GM21526 (cell line): Measurements from ENCODE around the gene ZNF747.

Experiments
- ATAC-seq: cut with Tn5 transposase; IDR thresholded peaks from one replicate; pipeline ENCODE4 v1.9.1; 2021; ENCODE audit warnings: moderate library complexity; ENCODE audit not compliant: unreplicated experiment, low FRiP score

ZNF747 gene

DNA sequence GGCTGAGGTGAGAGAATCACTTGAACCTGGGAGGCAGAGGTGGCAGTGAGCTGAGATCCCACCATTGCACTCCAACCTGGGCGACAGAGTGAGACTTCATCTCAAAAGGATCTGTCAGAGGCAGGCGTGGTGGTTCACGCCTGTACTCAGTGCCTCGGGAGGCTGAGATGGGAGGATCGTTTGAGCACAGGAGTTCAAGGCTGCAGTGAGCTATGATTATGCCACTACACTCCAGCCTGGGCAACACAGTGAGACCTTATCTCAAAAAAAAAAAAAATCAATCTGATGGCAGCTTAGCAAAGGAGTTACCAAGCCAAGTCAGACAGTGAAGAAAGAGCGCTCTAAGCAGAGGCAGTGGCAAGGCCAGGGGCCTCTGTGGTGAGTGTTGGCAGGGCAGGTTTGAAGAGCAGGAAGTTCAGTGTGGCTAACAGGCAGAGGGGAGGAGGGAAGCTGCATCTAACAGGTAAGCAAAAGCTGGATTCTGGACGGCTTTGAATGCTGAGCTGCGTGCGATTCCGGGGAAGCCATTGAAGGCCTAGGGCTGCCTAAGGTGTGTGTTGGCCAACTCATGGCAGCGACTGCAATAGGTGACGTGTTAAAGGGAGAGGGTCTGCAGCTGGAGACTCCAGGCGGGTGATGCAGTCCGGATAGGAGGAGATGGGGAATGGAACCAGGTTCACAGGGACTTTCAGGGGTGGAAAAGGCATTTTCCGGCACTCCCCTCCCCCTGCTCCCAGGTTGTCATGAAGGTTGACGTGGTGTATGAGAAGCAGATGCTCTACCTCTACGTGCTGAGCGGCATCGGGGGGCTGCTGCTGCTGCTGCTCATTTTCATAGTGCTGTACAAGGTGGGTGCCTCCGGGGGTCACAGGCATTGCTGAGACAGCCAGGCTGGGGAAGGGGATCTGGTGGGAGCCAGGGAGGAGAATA, 15.3 kb downstream of the ZNF747 start:
- no peak for ATAC-seq

DNA sequence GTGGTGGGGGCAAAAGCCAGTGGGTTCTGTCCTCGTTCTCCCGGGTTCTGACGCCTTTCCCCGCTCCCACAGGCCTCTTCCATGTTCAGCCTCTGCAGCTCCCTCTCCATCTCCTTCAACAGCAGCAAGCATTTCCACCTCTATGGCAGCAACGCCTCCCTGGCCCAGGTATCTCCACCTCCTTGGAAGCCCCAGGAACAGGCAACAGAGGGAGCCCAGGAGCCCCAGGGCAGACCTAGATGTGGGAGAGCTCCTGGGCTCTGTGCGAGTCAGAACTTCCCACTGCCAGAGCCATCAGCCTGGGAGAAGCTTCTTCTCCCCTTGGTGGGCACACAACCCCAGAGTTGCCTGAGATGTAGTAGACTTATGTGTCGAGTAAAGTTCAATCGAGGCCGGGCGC, 16.1 kb downstream of the ZNF747 start:
- ATAC-seq, result no peak

DNA sequence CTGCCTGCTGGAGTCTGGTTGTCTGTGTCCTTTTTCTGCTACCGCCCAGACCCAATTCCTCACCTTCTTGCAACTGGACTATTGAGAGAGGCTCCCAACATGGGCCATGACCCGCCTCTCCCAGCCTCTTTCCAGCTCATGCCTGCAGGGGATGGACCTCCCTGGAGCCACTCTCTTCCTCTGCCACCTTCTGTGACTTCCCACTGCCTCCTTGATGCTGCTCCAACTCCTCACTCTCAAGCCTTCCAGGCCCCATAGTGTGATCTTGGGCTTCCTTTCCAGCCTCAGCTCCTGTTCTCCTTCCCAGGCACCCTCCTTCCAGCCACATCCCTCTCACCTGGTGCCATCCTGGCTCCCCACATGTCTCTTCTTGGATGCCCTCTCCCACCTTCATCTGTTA, 19.4 kb downstream of the ZNF747 start:
- no peak for ATAC-seq

DNA sequence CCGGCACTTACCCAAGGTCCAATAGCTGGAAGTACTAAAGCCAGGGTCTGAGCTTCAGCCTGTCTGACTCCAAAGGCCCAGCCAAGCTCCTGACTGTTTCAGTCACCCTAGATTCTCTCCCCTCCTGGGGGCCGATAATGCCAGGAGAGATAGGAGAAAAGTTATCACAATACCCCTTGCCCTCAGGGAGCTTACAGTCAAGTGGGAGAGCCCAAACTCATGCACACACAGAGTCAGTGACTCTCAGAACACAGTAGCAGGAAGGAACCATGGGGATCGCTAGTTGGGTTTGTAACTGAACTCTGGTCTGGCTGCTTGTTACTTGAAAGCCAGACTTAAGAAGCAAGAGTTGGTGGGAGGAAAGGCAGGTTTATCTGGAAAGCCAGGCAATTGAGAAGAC, 23.1 kb downstream of the ZNF747 start:
- ATAC-seq, result no peak

DNA sequence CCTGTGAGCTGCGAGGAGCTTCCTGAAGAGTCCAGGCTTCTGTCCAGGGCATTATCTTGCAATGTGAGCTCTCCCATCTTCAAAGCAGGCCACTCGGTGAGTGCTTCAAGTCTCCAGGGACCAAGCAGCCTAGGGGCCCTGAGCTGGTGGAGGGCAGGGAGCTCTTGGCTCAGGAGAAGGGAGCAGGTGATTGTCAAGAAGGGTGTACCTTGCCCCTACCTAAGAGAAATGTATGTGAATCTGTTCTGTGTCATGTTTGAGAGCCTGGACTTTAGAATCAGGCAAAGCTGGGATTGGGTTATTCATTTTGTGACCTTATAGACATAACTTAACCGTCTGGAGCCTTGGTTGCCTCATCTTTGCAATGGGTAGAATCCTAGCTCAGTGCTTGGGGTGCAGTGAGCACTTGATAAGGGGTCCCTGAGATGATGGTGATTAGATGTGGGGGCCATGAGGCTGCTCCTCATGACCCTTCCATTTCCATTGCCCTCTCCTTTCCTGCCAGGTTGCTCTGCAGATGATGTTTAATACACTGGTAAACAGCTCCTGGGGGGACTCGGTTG, 24.2 kb downstream of the ZNF747 start:
- no peak for ATAC-seq

DNA sequence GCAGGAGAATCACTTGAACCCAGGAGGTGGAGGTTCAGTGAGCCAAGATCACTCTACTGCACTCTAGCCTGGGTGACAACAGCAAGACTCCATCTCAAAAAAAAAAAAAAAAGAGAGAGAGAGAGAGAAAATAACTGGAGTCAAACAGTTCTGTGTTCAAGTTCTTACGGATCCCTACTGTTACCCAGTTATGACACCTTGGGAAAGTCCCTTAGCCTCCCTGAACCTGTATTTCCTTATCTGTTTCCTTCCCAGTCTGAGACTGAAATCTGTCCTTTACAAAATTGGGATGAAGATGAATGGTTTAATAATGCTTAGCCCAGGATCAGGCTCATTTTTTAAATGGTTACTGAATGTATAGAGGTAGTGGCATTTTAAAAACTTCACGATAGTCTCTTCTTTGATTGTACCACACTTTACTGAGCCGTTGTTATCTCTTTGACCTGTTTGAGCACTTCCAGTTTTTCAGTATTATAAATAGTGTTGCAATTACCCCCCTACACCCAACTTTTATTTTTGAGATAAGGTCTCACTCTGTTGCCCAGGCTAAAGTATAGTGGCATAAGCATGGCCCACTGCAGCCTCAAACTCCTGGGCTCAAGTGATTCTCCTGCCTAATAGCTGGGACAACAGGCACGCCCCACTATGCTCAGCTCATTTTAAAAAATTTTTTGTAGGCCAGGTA, 25.4 kb downstream of the ZNF747 start:
- ATAC-seq, result no peak

DNA sequence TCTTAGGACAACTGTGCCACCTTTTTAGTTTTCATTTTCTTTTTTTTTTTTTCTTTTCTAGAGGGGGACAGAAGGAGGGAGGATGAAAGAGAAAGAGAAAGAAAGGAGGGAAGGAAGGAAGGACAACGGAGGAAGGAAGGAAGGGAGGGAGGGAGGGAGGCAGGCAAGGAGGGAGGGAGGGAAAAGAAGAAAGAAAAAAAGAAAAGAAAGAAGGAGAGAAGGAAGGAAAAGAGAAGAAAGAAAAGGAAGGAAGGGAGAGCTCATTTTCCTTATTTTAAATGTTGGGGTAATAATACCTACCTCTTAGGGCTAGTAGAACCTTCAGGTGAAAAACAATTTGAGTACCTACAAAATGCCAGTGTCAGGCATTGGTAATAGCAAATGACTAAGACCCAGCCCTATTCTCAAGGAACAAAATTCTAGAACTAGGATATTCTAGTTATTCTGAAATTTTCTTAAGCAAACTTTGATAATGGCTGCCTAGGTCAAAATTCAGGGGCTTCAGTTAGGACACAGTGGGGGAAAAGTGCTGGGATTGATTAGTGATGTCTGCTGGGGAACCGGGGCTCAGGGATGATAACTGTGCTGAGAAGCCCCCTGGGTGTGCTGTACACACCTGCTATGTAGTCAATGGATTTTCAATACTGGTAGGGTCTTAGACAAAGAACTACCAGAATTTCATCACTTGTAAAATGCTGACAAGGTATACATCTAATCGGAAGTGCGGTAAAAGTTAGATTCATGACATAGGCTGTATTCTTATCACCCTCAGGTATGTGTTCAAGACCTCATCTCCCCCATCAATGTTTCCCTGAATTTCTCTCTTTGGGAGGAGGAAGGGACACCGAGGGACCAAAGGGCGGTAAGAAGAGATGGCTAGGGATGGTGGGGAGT, 31.0 kb downstream of the ZNF747 start:
- no peak for ATAC-seq

DNA sequence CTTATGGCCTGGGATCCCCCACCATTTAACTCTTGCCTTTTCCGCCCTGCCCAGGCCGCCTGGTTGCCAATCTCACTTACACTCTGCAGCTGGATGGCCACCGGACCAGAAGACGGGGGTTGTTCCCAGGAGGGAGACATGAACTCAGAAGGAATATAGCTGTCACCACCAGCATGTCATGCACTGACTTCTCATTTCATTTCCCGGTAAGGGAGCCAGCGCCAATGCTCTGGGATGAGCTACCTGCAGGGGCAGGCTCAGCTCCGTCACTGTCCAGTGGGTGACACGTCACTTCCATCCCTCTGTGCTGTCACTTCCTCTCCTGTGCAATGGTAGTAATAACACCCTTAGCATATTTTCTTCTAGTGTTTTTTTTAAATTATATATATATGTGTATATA, 35.4 kb downstream of the ZNF747 start:
- ATAC-seq, result no peak

DNA sequence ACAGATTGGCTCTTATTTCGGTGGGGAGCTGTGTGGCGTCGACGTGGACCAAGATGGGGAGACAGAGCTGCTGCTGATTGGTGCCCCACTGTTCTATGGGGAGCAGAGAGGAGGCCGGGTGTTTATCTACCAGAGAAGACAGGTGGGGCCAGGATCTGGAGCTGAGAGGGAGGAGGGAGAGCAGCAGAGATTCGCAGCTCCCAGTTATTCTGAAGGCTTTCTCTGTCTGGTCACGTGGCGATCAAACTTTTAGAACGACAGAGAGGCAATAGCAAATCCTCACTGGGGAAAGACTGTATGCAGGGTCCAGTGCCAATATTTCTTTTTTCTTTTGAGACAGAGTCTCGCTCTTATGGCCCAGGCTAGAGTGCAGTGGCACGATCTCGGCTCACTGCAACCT, 39.9 kb downstream of the ZNF747 start:
- ATAC-seq, result no peak

DNA sequence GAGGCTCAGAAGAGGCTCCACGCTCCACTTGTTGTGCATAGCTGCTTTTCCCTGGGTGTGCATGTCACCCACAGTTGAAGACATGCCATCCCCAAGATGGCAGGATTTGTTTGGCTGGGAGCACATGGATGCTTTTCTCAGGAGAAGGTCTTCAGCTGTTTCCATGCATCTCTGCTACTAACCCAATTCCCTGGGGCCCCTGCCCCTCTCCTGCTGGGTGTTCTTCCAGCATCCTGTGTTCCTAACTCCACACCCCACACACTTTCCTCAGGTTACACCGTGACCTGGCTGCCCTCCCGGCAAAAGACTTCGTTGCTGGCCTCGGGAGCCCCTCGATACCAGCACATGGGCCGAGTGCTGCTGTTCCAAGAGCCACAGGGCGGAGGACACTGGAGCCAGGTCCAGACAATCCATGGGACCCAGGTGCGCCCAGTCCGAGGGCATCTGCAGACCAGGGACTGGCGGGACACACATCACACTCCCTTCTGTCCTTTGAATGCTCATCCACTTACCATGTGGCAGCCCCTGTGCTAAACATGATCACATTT, 40.6 kb downstream of the ZNF747 start:
- no peak for ATAC-seq

DNA sequence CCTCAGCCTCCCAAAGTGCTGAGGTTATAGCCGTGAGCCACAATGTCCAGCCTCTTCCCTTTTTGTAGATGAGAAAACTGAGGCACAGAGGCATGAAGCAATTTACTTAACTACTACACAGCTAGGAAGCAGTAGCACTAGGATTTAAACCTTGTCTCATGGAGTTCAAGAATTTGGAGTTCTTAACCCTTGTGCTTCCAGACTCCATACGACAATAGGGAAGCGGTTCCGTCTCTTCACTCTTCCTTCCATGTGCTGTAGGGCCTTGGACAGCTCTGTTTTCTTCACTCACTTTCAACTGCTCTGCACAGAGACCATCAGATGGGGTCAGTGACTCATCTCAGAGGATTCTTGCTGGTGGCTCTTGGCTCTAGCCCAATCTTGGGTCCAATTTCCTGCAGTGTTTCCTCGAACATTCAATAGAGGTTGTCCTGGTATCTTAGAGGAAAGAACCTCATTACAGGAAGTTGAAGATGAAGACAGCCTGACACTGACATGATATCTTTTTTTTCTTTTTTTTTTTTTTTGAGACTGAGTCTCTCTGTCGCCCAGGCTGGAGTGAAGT, 42.8 kb downstream of the ZNF747 start:
- ATAC-seq, result no peak

DNA sequence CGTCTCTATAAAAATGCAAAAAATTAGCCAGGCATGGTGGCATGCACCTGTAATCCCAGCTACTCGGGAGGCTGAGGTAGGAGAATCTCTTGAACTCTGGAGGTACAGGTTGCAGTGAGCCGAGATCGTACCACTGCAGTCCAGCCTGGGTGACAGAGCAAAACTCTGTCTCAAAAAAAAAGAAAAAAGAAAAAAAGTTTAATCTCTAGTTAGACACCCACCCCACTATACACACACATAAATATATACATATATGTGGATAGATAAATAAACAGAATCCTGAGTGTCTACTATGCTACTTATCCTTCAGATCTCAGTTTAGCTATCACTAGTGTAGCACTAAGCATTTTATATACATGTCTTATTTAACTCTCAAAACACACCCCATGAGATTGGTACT, 43.4 kb downstream of the ZNF747 start:
- no peak for ATAC-seq

DNA sequence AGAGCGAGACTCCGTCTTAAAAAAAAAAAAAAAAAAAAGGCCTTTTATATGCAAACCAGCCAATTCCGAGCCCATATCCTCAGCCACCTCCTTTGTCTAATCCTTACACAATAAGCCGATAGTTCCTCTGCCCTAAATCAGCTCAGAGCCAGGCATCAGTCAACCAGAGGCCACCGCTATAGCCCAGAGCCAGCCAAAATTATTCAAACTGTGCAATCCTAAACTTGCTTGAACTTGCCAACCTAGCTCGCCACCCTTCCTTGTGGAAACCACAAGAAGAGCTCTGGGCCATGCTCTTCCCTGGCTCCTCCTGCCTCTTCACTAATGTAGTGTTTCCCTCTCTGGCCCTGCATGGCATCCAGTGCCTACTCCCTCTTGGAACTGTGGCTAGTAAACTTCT, 44.4 kb downstream of the ZNF747 start:
- ATAC-seq, result no peak

DNA sequence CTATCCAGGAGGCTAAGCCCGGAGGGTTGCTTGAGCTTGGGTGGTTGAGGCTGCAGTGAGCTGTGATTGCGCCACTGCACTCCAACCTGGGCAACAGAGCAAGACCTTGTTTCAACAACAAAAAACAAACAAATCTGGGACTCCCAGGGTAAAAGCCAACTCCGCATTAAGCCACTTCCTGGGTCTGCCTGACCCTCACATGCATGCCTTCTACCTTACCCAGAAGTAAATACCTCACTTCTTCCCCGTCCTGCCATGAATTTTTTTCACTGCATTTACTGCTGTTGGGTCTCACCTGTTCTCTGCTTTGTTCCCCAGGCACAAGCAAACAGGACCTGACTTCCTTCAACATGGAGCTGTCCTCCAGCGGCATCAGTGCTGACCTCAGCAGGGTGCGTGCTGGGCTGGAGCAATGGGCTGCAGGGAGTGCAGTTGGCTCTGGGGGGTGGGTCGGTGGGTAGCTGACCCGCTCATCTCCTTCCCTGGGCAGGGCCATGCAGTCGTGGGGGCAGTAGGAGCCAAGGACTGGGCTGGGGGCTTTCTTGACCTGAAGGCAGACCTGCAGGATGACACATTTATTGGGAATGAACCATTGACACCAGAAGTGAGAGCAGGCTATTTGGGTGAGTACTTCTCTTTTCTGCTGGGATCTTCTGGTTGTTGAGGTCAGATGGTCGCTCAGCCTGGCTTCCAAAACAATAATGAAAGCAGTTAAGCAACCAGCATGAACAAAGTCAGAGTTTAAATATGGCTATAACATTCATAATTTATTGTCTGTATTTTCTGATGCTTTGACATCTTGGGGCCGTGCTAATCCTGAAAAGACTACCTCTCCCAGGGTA, 45.7 kb downstream of the ZNF747 start:
- no peak for ATAC-seq

DNA sequence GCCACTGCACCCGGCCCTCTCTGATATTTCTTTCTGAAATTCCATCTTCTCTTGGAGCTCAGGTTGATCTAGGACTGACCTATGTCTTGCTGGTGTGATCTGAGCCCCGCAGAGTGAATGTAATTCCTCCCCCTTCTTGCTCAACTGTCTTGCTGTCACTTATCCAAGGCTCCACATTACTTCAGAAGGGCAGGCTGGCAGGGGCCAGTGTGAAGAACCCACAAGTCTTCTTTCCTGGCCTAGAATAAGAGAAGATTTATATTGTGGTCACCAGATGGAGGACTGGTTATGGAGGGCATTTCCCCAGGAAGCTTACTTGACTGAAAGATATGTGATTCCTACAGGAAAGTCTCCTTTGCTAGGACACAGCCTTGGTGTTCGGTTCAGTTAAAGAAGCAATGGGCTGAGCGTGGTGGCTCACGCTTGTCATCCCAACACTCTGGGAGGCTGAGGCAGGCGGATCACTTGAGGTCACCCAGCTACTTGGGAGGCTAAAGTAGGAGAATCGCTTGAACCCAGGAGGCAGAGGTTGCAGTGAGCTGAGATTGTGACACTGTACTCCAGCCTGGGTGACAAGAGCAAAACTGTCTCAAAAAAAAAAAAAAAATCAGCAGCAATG, 48.7 kb downstream of the ZNF747 start:
- ATAC-seq, result no peak

DNA sequence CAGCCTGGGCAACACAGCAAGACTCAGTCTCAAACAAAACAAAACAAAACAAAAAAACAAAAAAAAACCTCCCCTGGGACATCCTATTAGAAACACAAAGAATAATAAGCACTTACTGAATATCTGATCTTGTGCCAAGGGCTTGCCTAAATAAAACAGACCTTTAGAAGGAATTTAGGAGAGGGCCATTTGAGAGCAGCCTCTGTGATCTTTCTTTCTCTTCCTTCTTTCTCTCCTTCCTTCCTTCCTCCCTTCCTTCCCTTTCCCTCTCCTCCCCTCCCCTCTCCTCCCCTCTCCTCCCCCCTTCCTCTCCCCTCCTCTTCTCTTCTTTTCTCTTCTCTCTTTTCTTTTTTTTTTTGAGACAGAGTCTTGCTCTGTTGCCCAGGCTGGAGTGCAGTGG, 49.8 kb downstream of the ZNF747 start:
- ATAC-seq, result no peak

DNA sequence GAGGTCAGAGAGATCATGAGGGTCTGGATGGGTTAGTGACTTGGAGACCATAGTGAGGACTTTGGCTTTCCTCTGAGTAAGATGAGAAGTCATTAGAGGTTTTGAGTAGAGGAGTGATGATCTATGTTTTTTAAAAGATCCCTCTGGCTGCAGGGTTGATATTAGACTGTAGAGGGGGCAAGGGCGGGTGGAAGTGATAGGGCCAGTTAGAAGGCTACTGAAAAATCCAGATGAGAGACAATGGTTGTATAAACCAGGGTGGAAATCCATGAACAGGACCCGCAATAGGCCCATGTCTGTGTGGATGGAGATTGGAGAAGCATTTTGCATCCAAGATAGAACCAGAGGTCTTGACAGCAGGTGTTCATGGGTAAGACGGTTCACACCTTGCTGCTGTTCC, 52.3 kb downstream of the ZNF747 start:
- no peak for ATAC-seq

DNA sequence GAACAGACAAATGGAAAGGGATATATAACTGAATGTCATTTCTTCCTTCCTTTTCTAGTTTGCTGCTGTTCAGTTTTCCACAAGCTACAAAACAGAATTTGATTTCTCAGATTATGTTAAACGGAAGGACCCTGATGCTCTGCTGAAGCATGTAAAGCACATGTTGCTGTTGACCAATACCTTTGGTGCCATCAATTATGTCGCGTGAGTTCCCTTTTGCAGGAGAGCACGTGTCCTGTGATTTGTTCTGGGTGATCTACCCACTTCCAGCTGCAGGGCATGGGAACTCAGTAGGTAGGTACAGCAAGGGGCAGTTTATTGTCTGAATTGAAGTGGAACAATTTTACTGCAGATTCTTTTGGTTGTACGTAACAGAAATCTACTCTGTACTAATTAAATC, 53.3 kb downstream of the ZNF747 start:
- ATAC-seq, result no peak
